H54 (cell line): ENCODE data around the gene ADCY3.

Experiments
- DNase-seq: peaks from one replicate; pipeline ENCODE4 v3.0.0; 2011; ENCODE audit warnings: low spot score, mixed read lengths; ENCODE audit not compliant: insufficient read length
- FAIRE-seq: peaks from 3 replicates; lab custom pipeline; 2011; peaks lifted over from hg19 to GRCh38; lab: Jason Lieb, UNC
- POLR2A ChIP-seq: IDR thresholded peaks from 2 replicates; pipeline ENCODE4 v1.6.1; 2011; ENCODE audit warnings: low read depth, mild to moderate bottlenecking, low read length

ADCY3 gene

DNA sequence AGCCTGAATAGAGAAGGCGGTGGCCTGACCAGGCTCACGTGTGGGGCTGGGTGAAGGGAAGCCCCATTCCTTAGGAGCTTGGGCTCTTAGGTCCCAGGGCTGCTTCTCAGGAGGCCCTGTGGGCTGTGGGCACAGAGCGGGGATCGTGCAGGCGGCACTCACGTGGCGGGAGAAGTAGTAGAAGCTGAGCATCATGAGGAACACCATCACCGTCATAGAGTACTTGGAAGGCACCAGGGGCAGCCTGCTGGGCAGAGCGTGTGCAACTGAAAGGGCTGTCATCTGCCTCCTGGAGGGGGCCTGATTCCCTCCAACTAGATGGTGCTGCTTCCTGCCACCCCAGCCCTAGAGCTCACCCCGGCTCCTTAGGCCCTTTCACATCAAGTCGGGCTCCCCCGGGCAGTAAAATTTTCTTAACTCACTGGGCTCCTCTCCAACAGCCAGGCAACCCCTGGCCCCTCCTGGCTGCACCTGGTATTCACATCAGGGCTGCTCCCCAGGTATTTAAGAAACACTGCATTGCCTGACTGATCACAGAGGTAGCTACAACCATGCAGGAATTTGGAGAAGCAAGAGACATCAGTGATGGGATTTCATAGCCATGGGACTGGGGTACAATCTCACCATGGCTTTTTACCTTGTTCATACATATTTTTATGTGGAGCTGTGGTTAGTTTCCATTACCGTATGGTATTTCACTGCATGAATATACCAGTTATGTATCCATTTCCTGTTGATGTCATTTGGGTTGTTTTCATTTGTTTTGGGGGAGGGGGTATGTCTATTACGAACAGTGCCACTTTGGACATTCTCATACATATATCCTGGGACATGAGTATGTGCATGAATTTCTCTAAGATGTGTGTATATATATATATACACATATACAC lies 93.9 kb downstream of the ADCY3 start:
- no peak for TF ChIP-seq POLR2A
- DNase-seq: no peak
- FAIRE-seq: no peak

DNA sequence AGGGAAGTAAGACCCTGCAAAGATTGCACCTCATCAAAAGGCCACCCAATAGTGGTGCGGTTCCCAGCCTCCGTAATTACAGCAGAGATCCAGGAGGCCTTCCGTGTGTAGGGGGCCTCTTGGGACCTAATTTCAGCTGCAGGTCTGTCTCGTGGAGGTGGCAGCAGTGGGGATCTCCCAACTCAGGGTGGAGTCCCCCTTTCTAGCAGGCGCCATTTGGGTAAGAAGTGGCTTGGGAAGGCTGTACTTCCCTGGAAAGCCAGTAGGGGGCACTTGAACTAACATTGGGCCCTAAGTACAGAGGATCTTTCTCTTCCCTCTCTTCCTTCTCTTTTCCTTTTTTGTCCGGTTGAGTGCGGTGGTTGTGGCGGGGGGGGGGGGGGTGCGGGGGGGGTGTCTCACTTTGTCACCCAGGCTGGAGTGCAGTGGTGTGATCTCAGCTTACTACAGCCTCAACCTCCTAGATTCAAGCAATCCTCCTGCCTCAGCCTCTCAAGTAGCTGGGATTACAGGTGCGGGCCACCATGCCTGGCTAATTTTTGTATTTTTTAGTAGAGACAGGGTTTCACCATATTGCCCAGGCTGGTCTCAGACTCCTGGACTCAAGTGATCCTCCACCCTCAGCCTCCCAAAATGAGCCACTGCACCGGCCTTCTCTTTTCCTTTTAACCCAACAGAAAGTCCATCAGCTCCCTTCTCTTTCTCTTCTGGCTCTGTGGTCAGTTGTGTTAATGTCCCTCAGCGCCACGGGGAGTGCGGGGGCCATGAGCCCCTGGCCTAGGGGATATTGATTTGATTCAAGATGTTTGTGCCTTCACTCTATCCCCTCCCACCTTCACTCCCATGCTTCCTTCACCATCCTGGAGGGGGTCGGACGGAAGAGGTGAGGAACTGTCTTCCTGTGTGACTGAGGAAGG lies 94.8 kb downstream of the ADCY3 start:
- TF ChIP-seq POLR2A: no peak
- no peak for DNase-seq
- no peak for FAIRE-seq

DNA sequence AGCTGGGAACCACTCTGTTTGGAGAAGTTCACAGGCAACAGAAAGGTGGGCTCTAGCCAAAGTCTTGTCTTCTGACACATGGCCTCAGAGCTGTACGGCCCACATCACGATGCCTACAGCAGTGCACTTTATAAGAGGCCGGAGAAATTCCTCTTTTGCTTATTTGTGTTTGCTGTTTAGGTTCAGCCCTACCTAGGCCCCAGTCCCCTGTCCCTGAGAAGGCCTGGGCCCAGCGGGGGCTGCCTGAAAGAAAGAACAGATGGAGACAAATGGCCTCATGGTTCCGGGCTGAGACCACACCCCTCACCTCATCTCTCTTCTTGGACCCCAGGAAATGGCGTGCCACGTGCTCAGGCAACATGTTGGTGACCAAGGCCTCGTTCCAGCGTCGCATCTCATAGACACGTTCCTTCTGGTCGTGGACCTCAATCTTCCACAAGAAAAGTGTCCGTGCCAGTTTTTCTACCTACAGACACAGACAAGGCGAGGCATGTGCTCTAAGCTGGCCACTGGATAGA lies 95.9 kb downstream of the ADCY3 start:
- TF ChIP-seq POLR2A: no peak
- no peak for FAIRE-seq
- DNase-seq: no peak

DNA sequence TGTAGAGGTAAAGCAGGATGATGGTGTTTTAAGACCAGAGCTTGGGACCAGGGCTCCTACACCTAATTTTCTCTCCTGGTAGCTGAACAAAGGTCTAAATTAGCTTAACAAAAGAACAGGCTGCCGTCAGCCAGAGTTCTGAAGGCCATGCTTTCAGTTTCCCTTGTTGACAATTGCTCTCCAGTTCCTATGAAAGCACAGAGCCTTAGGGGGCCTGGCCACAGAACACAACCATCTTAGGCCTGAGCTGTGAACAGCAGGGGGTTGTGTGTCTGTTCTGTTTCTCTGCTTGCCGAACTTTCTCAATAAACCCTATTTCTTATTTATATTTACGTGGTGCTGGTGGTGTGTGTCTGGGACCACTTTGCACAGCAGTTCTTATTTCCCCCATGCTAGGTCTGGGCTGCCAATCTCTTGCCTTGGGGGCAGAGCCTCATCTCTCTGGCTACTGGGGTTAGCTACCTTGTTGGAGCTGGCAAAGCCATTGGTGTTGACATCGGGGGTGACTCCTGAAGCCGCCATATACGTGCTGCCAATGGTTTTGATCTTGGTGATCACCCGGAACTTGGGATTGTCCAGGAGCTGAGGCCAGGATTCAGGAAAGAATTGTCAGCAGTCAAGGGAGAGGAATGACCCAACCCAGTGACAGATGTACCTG lies 97.9 kb downstream of the ADCY3 start:
- no peak for FAIRE-seq

DNA sequence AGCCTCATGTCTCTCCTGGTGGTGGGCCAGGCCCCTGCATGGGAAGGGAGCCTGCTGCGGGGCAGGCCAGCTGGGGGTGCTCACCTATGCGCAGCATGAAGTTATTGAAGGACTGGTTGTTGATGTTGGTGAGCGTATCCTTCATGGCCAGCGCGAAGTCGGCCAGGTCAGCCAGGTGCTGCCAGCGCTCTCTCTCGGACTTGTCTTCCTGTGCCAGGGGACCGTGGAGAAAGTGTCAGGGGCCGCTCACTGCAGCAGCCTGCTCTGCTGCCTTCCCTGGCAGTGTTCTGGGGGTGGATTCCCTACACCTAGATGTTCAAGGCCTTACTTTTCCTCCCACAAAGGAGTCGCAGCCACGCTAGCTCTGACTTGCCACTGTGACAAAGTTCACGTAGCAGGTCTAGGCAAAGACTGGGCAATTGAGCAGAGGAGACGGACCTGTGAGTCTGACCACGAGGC lies 98.6 kb downstream of the ADCY3 start:
- no peak for FAIRE-seq
- no peak for DNase-seq
- no peak for TF ChIP-seq POLR2A

More for the DNA sequence above, 97.9 kb downstream of the ADCY3 start:
- TF ChIP-seq POLR2A: no peak
- no peak for DNase-seq

DNA sequence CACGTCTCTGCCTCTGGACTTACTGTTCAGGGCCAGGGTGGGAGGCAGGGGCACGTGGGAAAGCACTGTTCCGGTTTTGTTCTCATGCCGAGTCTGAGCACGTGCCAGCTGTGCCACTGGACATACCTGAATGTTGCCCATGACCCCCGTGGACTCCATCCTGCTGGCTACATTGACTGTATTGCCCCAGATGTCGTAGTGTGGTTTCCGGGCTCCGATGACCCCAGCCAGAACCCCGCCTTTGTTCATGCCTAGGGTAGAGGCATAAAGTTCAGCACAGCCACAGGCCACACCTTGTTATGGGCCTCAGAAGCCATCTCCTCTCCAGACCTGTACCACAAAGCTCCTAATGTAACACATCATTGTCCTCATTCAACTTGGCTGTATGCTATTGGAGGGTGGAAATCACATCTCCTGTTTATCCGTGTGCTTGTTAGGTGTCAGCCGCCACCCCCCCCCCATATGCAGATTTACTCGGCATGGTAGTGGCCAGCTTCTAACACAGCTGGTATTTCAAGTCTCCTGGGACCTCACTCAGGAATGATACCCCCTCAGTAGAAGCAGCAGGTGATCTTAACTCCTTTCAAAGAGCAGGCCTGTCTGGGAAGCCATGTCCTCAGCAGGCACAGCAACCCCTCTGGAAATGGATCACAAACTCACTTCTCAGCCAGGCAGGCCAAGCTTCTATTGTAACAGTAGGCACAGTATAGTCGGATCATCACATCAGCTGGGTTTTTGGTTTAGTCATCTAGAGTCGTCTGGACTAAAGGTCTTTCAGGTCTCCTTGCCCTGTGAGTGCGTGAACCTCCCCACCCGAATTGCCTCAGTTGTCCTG lies 99.2 kb downstream of the ADCY3 start:
- FAIRE-seq (no peak), DNase-seq (no peak)
- no peak for TF ChIP-seq POLR2A

DNA sequence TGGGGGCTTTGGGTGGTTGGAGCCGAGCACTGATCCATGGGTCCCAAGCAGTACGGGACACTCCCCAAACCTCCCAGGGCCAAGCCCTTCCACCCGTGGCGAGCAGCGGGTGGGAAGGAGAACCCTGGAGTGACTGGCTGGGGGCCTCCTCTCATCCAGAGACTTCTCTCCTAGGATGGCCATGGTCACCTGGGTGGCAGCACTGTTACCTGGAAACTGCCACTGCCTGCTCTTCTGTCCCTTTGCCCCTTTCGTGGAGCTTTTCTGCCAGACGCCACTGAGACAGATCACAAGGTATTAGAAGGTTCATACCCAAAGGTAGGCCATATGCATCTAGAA lies 99.9 kb downstream of the ADCY3 start:
- no peak for DNase-seq
- no peak for FAIRE-seq
- TF ChIP-seq POLR2A: no peak

DNA sequence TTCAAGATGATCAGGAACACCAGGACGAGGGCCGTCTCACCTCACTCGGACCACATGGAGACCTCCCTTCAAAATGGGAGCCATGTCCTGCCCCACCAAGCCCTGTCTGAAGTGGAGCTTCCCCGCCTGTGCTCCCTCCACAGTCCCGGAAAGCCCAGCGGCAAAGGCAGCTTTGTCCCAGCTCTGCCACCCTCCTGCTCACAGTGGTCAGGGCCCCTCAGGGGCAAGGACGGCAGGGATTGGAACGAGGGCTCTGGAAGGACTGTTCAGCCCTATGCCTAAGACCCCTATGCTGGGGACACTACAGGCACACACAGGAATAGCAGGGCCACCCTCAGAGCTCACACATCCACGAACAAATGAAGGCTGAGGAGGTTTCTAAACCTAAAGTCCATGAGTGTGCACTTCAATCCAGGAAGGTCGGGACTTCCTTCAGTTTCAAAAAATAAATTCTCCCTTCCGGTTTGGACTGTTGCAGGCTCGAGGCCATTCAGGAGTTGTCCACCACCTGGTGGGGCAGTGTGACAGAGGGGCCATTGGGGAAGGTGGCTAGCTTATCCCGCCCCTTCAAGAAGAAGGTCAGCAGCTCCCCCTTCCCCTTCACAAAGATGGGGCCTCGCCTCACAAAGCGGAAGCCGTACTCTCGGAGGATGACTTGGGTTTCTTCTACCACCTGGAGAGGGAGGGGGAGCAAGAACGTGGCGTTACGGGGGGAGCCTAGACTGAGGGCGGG lies 100.4 kb downstream of the ADCY3 start:
- no peak for TF ChIP-seq POLR2A
- no peak for DNase-seq
- FAIRE-seq: no peak

DNA sequence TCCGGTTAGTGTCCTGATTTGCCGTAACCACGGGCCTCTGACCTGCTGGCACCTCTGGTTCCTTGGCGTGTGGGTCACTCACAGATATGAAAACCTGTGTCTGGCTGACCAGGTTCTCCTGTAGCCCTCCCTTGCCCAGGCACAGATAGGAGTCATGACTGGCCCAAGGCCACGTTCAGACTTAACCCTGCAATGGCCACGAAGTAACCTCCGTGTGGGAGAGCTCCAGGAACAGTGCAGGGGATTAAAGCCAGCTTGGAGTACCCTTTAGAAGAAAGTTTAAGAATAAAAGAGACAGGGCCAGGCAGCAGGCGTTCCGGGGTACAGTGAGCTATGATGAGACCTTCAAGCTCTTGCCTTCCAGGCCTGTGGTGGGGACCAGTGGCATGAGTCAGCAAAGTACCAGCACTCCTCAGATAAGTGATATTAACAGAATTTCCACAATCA lies 101.3 kb downstream of the ADCY3 start:
- no peak for FAIRE-seq
- TF ChIP-seq POLR2A: no peak
- DNase-seq: no peak

DNA sequence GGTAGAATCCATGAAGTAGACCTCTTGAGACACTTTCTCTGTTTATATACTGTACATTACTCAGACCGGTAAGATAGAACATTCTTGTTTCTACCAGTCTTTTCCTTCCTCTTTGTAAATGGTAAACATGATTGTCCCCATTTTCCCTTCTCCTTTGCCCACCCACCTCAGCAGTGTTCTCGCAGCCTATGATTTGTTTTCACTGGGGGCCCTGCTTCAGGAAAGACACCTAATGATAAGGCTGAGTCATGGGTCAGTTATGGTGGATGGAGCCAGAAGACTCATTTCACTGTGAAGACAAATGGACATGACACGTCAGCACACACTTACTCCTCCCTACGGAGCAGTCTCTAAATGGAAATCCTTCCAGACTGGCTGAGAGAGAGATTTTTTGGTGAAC lies 103.2 kb downstream of the ADCY3 start:
- no peak for TF ChIP-seq POLR2A
- FAIRE-seq (peak; percentile 90), DNase-seq (peak; percentile 68)

DNA sequence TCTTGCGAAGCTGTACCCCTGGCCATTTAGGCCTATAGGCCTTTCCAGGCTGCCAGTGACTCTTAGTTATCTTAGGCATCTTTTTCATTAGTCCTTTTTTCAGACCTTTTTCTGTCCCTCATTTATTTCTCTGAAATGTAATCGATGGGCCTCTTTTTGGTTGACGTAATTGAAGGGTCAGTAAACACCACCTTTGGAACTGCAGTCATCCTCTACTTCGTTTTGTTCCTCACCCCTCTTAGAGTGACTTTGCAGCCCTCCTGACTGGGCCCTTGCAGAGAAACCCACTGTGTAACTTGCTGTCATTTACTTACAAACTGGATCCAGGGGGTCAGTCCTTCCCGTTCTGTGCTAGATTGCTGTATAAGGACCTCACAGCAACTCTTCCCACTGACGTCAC lies 103.6 kb downstream of the ADCY3 start:
- TF ChIP-seq POLR2A: no peak
- FAIRE-seq (no peak), DNase-seq (no peak)

DNA sequence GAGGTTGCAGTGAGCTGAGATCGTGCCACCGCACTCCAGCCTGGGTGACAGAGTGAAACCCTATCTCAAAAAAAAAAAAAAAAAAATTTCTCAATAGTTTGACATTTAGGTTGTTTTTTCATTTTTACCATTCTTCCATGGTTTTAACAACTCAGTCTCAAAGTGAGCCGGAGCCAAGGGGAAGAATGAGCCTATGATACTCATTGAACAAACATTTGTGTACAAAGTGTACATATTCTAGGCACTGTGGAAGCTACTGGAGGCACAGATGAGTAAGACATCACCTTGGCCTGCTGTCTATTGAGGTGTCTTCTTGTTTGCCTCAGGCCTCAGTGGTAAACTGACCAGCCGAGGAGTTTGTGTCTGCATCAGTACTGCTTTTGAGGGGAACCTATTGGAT lies 104.9 kb downstream of the ADCY3 start:
- no peak for TF ChIP-seq POLR2A
- DNase-seq (no peak), FAIRE-seq (no peak)
